Retina (tissue), 1 donor: ENCODE data around the gene FAM117B.
"Not testable (repeated sequence)": the region's sequence is repeated elsewhere in the genome, so short reads cannot be mapped to it uniquely, and the experiment has no call there.

Source experiments
- DNase-seq: peaks from one replicate; pipeline ENCODE4 v3.0.0-alpha.2; 2016

FAM117B gene

DNA sequence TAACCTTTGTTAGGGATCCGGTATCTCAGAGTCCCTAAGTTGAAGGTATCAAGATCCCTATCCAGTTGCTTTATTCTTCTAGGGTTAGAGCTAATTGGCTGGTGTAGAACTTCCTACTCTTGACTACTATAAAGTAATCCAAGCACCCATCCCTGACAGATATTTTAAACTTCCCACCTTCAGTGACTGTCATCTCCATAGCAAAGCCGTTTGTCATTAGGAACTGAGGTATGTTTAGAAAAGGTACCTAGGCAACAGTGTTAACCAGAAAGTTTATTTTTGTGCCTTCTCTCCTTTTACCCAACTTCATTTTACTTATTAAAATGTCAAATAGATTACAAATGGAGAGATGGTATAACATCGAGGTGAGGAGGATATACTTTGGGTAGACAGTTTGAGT, 4.5 kb downstream of the FAM117B start:
- DNase-seq = no peak

DNA sequence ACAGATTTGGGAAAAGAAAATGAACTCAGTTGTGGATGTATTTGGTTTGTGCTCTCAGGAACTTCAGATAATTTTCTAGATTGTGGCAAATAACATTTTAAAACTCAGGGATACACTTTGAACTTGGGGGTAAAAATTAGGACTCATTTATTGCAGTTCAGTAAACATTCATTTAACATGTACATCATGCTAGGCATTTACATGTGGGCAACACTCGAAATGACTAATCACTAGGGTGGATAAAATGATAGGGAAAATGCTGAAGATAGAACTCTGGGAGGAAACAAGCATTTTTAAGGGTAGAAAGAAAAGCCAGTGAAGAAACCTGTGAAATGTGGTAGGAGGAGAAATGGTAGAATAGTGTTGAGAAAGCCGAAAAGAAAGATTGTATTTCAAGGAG, 7.8 kb downstream of the FAM117B start:
- DNase-seq = no peak

DNA sequence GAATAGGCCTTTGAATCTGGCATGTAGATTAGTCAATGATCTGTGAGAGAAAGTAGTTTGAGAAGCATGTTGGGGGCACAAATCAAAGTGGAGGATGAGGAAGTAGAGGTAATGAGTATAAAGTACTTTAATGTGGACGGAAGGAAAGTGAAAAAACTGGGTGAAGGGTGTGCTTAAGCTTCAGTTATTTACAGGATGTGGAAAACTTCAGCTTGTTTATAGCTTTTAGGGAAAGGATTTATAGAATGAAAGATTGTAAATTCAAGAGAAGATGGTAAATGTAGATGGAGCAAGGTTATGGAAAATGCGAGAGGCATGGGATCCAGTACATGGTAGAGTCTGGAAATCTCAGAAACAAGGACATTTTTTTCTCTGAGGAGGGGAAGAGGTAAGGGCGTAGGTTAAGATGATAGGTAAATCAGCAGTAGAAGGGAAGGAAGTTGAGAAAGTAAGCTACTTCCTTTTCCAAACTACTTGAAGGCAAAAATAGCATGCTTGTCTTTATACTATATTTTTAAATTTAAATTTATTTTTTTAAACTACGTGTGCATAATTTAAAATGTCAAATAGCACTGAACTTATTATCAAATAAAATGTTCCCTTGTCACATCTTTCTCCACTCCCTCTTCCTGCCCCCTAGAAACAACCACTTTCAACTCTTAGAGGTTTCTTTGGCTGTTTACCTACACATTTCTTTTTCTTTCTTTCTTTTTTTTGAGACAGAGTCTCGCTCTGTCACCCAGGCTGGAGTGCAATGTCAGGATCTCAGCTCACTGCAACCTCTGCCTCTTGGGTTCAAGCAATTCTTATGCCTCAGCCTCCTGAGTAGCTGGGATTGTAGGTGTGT, 8.5 kb downstream of the FAM117B start:
- no peak for DNase-seq

- no peak for DNase-seq
Measured at GRCh38 chr2:202652119-202652518, 17.4 kb downstream of the FAM117B start.

GRCh38 chr2:202653890-202654289, 19.1 kb downstream of the FAM117B start:
- DNase-seq = no peak

GRCh38 chr2:202657876-202658275, 23.1 kb downstream of the FAM117B start:
- DNase-seq = no peak

- DNase-seq = no peak
Measured at GRCh38 chr2:202660796-202661195, 26.0 kb downstream of the FAM117B start.

GRCh38 chr2:202669841-202670240, 35.1 kb downstream of the FAM117B start:
- DNase-seq = no peak

DNA sequence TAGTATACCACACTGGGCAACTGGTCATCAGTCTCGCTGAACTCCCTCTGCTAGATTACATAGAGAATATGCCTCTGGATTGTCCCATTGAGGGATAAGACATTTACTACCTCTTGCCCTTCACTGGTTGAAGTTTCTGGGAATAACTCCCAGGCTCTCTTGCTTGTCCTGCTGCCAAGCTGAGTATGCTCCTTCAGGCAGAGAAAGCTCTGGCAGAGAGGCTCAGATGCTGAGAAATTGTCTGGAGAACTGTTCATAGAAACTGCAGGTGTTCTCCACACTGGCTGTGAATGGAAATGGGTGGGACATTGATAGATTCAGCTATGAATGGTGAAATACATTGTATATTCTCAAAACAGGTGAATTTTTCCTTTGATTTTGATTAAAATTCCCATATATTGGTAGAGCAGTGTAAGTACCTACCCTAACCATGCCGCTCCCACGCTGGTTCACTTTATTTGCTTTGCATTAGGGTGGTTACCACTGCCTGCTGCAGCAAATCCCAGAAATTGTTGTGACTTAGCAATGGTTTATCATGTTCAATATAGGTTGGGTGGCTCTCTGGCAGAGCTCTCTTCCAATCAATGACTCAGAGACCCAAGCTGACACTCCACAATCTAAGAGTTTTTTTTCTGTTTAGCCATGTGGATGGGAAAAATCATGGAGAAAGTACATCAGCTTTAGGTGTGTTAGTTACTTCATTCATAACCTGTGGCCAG, 36.7 kb downstream of the FAM117B start:
- no peak for DNase-seq

GRCh38 chr2:202675097-202675496, 40.3 kb downstream of the FAM117B start:
- DNase-seq = not testable (repeated sequence)

- no peak for DNase-seq
Measured at GRCh38 chr2:202679980-202680379, 45.2 kb downstream of the FAM117B start.

GRCh38 chr2:202680512-202680911, 45.7 kb downstream of the FAM117B start:
- no peak for DNase-seq

DNA sequence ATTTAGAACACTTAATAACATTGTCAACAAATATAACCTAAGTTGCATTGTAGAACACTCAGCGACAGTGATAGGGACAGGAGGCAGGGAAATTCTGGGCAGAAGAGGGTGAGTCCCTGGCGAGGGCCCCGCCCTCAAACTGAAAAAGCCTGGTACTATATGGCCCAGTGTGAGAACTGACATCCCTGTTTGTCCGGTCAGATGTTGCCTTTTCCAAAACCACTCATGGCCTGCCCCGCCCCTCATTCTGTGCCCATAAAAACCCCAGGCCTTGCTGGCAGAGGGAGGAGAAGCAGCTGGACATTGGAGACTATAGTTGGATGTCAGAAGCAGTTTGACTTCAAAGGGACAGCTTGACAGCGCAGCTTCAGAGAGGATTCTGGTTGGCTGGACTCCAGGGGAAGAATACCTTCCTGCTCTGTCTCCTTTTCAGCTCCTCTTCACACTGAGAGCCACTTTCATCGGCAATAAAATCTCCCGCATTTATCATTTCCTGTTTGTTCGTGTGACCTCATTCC, 47.0 kb downstream of the FAM117B start:
- no peak for DNase-seq

DNA sequence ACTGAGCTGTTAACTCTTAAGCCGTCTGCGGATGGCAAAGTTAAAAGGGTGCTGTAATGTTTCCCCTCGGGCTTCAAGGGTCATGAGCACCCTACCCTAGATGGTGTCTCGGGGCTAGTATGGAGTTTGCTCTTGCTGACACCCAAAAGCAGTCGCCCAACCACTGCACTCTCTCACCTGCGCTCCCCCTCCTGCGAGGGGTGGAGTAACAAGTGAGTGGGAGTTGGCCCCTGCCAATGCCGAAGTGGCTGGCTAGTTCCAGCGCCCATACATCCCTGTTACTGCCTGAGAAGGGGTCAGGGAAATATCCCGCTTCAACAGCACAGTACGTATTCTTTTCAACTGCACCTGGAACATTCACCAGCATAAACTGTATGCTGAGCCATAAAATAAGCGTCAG, 47.5 kb downstream of the FAM117B start:
- DNase-seq = no peak

DNA sequence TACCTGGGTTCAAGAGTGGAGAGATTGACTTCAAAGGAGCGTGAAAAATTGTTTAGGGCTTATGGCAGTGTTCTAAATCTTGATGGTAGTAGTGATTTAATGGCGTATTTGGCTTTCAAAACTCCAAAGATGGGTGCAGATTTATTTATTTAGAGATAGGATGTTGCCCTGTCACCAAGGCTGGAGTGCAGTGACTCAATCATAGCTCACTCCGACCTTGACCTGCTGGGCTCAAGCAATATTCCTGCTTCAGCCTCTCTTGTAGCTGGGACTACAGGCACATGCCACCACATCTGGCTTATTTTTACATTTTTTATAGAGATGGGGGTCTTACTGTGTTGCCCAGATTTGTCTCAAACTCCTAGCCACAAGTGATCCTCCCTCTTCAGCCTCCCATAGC, 52.5 kb downstream of the FAM117B start:
- DNase-seq = no peak

GRCh38 chr2:202689459-202689858, 54.7 kb downstream of the FAM117B start:
- DNase-seq = no peak

- DNase-seq = no peak
Measured at GRCh38 chr2:202689898-202690297, 55.1 kb downstream of the FAM117B start.

GRCh38 chr2:202690321-202690900, 55.6 kb downstream of the FAM117B start:
- no peak for DNase-seq

- DNase-seq = no peak
Measured at GRCh38 chr2:202693503-202693902, 58.7 kb downstream of the FAM117B start.

- no peak for DNase-seq
Measured at GRCh38 chr2:202695166-202695565, 60.4 kb downstream of the FAM117B start.

- DNase-seq = no peak
Measured at GRCh38 chr2:202700075-202700901, 65.5 kb downstream of the FAM117B start.

- no peak for DNase-seq
Measured at GRCh38 chr2:202703091-202703490, 68.3 kb downstream of the FAM117B start.

DNA sequence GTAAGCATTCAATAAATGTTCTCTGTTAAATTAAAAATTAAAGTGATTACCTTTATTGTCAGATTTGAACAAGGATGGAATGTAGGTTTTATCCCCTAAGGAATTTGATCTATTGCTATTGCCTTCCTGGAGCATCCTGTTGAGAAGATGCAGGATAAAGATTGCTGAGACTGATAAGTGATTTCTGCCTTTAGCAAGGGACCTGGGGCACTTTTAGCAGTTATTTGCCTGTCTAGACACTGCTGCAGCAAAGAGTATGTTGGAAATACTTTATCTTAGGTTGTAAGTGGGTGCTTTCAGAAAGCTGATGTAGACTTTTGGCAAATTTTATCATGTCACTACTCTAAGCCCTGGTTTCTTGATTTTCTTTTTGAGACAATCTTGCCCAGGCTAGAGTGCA, 69.5 kb downstream of the FAM117B start:
- DNase-seq = no peak
